Measurements from ENCODE around the gene MCRIP1.

The MCRIP1 gene

DNA sequence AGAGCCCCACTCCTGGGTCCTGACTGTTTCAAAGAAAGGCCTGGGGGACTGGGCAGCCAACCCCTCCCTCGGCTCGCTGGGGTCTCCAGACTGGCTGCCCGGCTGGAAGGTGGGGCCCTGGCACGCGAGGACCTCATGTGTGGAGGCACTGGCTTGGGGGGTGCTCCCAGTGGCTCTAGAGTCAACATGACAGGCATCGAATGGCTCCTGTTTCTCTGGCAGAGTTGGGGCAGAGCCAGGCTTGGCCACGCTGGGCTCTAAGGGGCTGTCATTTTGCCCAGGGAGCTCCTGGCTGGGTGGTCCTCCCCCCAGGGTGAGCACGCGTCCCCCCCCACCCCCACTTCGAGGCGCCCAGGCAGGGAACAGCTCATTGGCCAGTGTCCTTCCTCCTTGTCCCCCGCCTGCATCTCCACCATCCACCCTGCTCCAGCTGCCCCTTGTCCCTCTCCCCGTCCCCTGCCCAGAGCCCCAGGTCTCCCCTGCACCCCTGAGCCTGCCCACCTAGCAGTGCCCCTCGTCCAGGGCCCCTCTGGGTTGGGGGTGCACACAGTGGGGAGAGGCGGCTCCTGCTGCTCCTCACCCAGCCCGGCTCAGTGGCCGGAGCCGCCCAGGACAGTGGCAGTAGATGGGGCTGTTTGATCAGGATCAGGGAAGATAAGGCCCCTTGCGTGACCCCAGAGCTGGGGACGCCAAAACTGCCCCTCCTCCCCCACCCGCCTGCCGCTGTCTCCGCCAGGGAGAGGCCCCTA lies 26.5 kb downstream of the MCRIP1 start:
- Histone ChIP-seq H3K4me2 (ENCODE audit: low read length) (no peak overlapping the region), H3K27ac (ENCODE audit: low read depth, low read length, poor library complexity, severe bottlenecking) (no peak overlapping the region), H3K4me3 (ENCODE audit: low read depth, low read length, poor library complexity, severe bottlenecking) (no peak overlapping the region), H3K27me3 (ENCODE audit: insufficient read depth, low read length) (peaks cover 14% of the 10 kb centered on the region), H3K36me3 (ENCODE audit: insufficient read depth, low read length) (no peaks in the 10 kb centered on the region), H3K9ac (ENCODE audit: low read length) (no peak overlapping the region), H3F3A (ENCODE audit: insufficient read depth, low read length) (no peaks in the 10 kb centered on the region), H3K79me2 (ENCODE audit: insufficient read depth, low read length) (no peaks in the 10 kb centered on the region), H3K9me3 (ENCODE audit: low read length) (no peaks in the 10 kb centered on the region), H2AFZ (ENCODE audit: low read length) (no peak overlapping the region), H4K20me1 (ENCODE audit: insufficient read depth, low read length) (no peaks in the 10 kb centered on the region), H3K4me1 (ENCODE audit: insufficient read depth, low read length, severe bottlenecking) (no peaks in the 10 kb centered on the region), H3K9me2 (ENCODE audit: low read depth, low read length) (no peaks in the 10 kb centered on the region)
- TF ChIP-seq EZH2 (IDR thresholded peaks at IDR 0.05; ENCODE audit: borderline replicate concordance, low read length): no peak
- TF ChIP-seq, protein P1, sequence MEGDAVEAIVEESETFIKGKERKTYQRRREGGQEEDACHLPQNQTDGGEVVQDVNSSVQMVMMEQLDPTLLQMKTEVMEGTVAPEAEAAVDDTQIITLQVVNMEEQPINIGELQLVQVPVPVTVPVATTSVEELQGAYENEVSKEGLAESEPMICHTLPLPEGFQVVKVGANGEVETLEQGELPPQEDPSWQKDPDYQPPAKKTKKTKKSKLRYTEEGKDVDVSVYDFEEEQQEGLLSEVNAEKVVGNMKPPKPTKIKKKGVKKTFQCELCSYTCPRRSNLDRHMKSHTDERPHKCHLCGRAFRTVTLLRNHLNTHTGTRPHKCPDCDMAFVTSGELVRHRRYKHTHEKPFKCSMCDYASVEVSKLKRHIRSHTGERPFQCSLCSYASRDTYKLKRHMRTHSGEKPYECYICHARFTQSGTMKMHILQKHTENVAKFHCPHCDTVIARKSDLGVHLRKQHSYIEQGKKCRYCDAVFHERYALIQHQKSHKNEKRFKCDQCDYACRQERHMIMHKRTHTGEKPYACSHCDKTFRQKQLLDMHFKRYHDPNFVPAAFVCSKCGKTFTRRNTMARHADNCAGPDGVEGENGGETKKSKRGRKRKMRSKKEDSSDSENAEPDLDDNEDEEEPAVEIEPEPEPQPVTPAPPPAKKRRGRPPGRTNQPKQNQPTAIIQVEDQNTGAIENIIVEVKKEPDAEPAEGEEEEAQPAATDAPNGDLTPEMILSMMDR (IDR thresholded peaks at IDR 0.05; ENCODE audit: low read length): no peak

- Histone ChIP-seq H2AFZ (ENCODE audit: low read length) (no peak overlapping the region), H3K9me3 (ENCODE audit: low read length) (no peaks in the 10 kb centered on the region; the same call in 1 of the 2 replicates), H3K27ac (ENCODE audit: low read depth, low read length, poor library complexity, severe bottlenecking) (no peak overlapping the region), H3F3A (ENCODE audit: insufficient read depth, low read length) (no peaks in the 10 kb centered on the region), H3K4me2 (ENCODE audit: low read length) (no peak overlapping the region), H3K9me2 (ENCODE audit: low read depth, low read length) (no peaks in the 10 kb centered on the region), H3K27me3 (ENCODE audit: insufficient read depth, low read length) (peaks cover 19% of the 10 kb centered on the region), H3K9ac (ENCODE audit: low read length) (no peak overlapping the region), H4K20me1 (ENCODE audit: insufficient read depth, low read length) (no peaks in the 10 kb centered on the region), H3K79me2 (ENCODE audit: insufficient read depth, low read length) (no peaks in the 10 kb centered on the region), H3K4me3 (ENCODE audit: low read depth, low read length, poor library complexity, severe bottlenecking) (no peak overlapping the region), H3K4me1 (ENCODE audit: insufficient read depth, low read length, severe bottlenecking) (no peaks in the 10 kb centered on the region), H3K36me3 (ENCODE audit: insufficient read depth, low read length) (no peaks in the 10 kb centered on the region)
- TF ChIP-seq, protein P1 (IDR thresholded peaks at IDR 0.05; ENCODE audit: low read length): no peak
- no peak for TF ChIP-seq EZH2 (IDR thresholded peaks at IDR 0.05; ENCODE audit: borderline replicate concordance, low read length)
Measured at GRCh38 chr17:81805707-81806460, 27.2 kb downstream of the MCRIP1 start.

DNA sequence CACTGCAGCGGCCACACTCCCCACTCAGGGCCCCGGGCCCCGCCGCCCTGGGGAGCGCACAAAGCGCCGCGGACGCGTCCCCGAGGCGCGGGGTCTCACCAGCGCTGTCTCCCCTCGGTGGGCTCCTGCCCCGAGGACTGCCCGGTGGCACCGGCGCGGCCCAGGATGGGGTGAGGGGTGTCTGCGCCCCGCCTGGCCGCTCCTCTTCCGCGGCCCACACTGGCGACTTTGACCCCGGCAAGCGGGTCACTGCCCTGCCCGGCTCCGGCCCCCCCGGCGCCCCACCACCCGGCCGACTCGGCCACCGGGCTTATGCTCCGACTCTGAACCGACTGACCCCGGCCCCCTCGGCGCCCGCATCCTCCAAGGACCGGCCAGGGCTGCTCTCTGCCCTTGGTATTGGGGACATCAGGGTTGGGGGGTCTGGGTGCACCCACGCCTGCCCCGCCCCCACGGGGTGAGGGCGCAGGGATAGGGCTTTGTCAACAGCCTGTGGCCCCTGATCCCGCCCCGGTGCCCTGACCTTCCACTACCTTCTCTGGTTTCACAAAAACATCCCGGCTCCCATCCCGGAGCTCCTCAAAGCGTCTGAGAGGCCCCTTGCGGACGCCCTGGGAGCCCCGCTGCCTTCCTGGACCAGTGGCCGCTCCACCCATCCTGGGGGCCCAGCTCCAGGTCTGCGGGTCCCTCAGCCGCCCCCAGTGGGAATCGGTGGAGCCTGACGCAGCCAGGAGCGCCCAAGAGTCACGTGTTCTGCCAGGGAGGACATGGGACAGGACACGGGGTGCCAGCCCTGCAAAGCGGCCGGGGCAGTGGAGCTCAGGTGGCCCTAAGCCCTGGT lies 28.3 kb downstream of the MCRIP1 start:
- no peak for TF ChIP-seq EZH2 (IDR thresholded peaks at IDR 0.05; ENCODE audit: borderline replicate concordance, low read length)
- TF ChIP-seq, protein P1 (IDR thresholded peaks at IDR 0.05; ENCODE audit: low read length): no peak
- Histone ChIP-seq H3K9ac (ENCODE audit: low read length) (no peak overlapping the region), H3K9me3 (ENCODE audit: low read length) (no peaks in the 10 kb centered on the region; the same call in 1 of the 2 replicates), H3K4me2 (ENCODE audit: low read length) (no peak overlapping the region), H3K36me3 (ENCODE audit: insufficient read depth, low read length) (no peaks in the 10 kb centered on the region), H3K27me3 (ENCODE audit: insufficient read depth, low read length) (peaks cover 28% of the 10 kb centered on the region), H2AFZ (ENCODE audit: low read length) (no peak overlapping the region), H3K79me2 (ENCODE audit: insufficient read depth, low read length) (no peaks in the 10 kb centered on the region), H3K4me3 (ENCODE audit: low read depth, low read length, poor library complexity, severe bottlenecking) (no peak overlapping the region), H3F3A (ENCODE audit: insufficient read depth, low read length) (no peaks in the 10 kb centered on the region), H3K4me1 (ENCODE audit: insufficient read depth, low read length, severe bottlenecking) (no peaks in the 10 kb centered on the region), H4K20me1 (ENCODE audit: insufficient read depth, low read length) (no peaks in the 10 kb centered on the region), H3K9me2 (ENCODE audit: low read depth, low read length) (no peaks in the 10 kb centered on the region), H3K27ac (ENCODE audit: low read depth, low read length, poor library complexity, severe bottlenecking) (no peak overlapping the region)

All from OCI-LY1 (cell line).